HFFc6 (cell line): Measurements from ENCODE around the gene WDR7. TPM values are rescaled to one million over a fixed set of nuclear protein-coding genes. Genes with fewer than 3 reads are reported as not detected.

Experiments
- DNase-seq: peaks from one replicate; pipeline ENCODE4 v3.0.0-alpha.2; 2018
- H3K27ac Mint-ChIP-seq: 2 replicates; pipeline ENCODE4 v1.8.0; 2020; ENCODE audit warnings: mild to moderate bottlenecking, mixed read lengths
- H3K27me3 Mint-ChIP-seq: 2 replicates; pipeline ENCODE4 v1.8.0; 2021; ENCODE audit warnings: mild to moderate bottlenecking, moderate library complexity, mixed read lengths; ENCODE audit not compliant: insufficient read depth
- H3K36me3 Mint-ChIP-seq: 2 replicates; pipeline ENCODE4 v1.8.0; 2021; ENCODE audit warnings: low read depth, mixed read lengths
- H3K4me1 Mint-ChIP-seq: 2 replicates; pipeline ENCODE4 v1.8.0; 2020; ENCODE audit warnings: low read depth, mixed read lengths
- H3K4me3 Mint-ChIP-seq: 2 replicates; pipeline ENCODE4 v1.8.0; 2020; ENCODE audit warnings: mild to moderate bottlenecking, moderate library complexity, mixed read lengths
- H3K9me3 Mint-ChIP-seq: 2 replicates; pipeline ENCODE4 v1.8.0; 2020; ENCODE audit warnings: mild to moderate bottlenecking, mixed read lengths
- CTCF ChIP-seq: fragments of 200-600 bp; sonication (generic); IDR thresholded peaks from 2 replicates; pipeline ENCODE4 v1.5.0; 2021; ENCODE audit warnings: antibody characterized with exemption, mild to moderate bottlenecking
- total RNA-seq, 6 experiments: library from RNA; stranded (reverse); fragmentation: NEBNext Ultra II Directional; extraction: Animal tissue kit (Norgen Biotek cat#: 25700); gene quantifications; 2 replicates in 1 of 6; 3 replicates in 5 of 6; pipeline ENCODE4 v1.2.3, GENCODE V29; 2021

Gene WDR7
- total RNA-seq, 6 experiments from 2014 or later, result 14.0 to 19.7 (median 16.6) TPM

- Mint-ChIP-seq H3K9me3 (no peaks in the 10 kb centered on the region), H3K4me1 (no peaks in the 10 kb centered on the region; the same call in 1 of the 2 replicates), H3K4me3 (no peak overlapping the region), H3K36me3 (peaks cover 12% of the 10 kb centered on the region), H3K27ac (no peak overlapping the region), H3K27me3 (peaks cover 2% of the 10 kb centered on the region; the same call in 1 of the 2 replicates)
- no peak for DNase-seq
- no peak for TF ChIP-seq CTCF
These were observed 174.2 kb downstream of the WDR7 start for GRCh38 chr18:56825321-56825720.

- Mint-ChIP-seq H3K4me3 (no peak overlapping the region), H3K4me1 (no peaks in the 10 kb centered on the region; the same call in 1 of the 2 replicates), H3K27me3 (peaks cover 2% of the 10 kb centered on the region; the same call in 1 of the 2 replicates), H3K27ac (no peak overlapping the region), H3K9me3 (no peaks in the 10 kb centered on the region), H3K36me3 (peaks cover 13% of the 10 kb centered on the region)
- TF ChIP-seq CTCF, result no peak
- no peak for DNase-seq
These were observed 174.7 kb downstream of the WDR7 start for GRCh38 chr18:56825878-56826277.

- no peak overlapping the region for H3K27ac Mint-ChIP-seq
- no peak for DNase-seq
- peaks cover 18% of the 10 kb centered on the region for H3K36me3 Mint-ChIP-seq
- peaks cover 29% of the 10 kb centered on the region for H3K4me1 Mint-ChIP-seq
- no peaks in the 10 kb centered on the region for H3K9me3 Mint-ChIP-seq
- no peak for TF ChIP-seq CTCF
- no peak overlapping the region for H3K4me3 Mint-ChIP-seq
- peaks cover 2% of the 10 kb centered on the region; the same call in 1 of the 2 replicates for H3K27me3 Mint-ChIP-seq
These were observed 180.8 kb downstream of the WDR7 start for GRCh38 chr18:56831988-56832387.

- Mint-ChIP-seq H3K9me3 (no peaks in the 10 kb centered on the region), H3K36me3 (peaks cover 14% of the 10 kb centered on the region), H3K27ac (peak overlapping the region; percentile 13; the same call in 1 of the 2 replicates), H3K27me3 (no peaks in the 10 kb centered on the region; the same call in 1 of the 2 replicates), H3K4me1 (peaks cover 29% of the 10 kb centered on the region), H3K4me3 (peak overlapping the region; percentile 31)
- no peak for TF ChIP-seq CTCF
- peak; percentile 1 for DNase-seq
These were observed 184.2 kb downstream of the WDR7 start for GRCh38 chr18:56835331-56835730.

GRCh38 chr18:56836173-56836572, 185.0 kb downstream of the WDR7 start:
- Mint-ChIP-seq H3K27ac (peak overlapping the region; percentile 31; the same call in 1 of the 2 replicates), H3K9me3 (no peaks in the 10 kb centered on the region), H3K36me3 (peaks cover 10% of the 10 kb centered on the region), H3K4me1 (peaks cover 29% of the 10 kb centered on the region), H3K27me3 (no peaks in the 10 kb centered on the region; the same call in 1 of the 2 replicates), H3K4me3 (no peak overlapping the region)
- TF ChIP-seq CTCF, result no peak
- no peak for DNase-seq

- Mint-ChIP-seq H3K4me3 (no peak overlapping the region), H3K9me3 (no peaks in the 10 kb centered on the region), H3K27me3 (no peaks in the 10 kb centered on the region), H3K36me3 (no peaks in the 10 kb centered on the region), H3K4me1 (no peaks in the 10 kb centered on the region), H3K27ac (no peak overlapping the region)
- no peak for TF ChIP-seq CTCF
- DNase-seq, result no peak
These were observed 190.7 kb downstream of the WDR7 start for GRCh38 chr18:56841836-56842235.
